Lower lobe of right lung (tissue), 2 donors: ENCODE data around the gene ATG5. TPM values are rescaled to one million over a fixed set of nuclear protein-coding genes. Genes with fewer than 3 reads are reported as not detected.
A peak's percentile ranks its signal among the peaks of the same experiment; 100 is the strongest.

Source experiments
- ATAC-seq, 2 donors: fragments of 200-7000 bp; cut with Tn5 transposase; one replicate each; pipeline ENCODE4 v1.9.1; 2020 to 2022; ENCODE audit warnings: mild to moderate bottlenecking in 2 of 2, moderate library complexity in 2 of 2
- DNase-seq: peaks from one replicate; pipeline ENCODE4 v3.0.0-alpha.2; 2020
- H3K27ac ChIP-seq: fragments of 200-600 bp; one replicate; pipeline ENCODE4 v1.8.0; 2022
- H3K27me3 ChIP-seq: fragments of 200-600 bp; one replicate; pipeline ENCODE4 v1.8.0; 2022; ENCODE audit warnings: low read depth
- H3K36me3 ChIP-seq: fragments of 200-600 bp; one replicate; pipeline ENCODE4 v1.8.0; 2022; ENCODE audit warnings: mild to moderate bottlenecking
- H3K4me1 ChIP-seq: fragments of 200-600 bp; one replicate; pipeline ENCODE4 v1.8.0; 2022
- H3K4me3 ChIP-seq: fragments of 200-600 bp; one replicate; pipeline ENCODE4 v1.8.0; 2022; ENCODE audit warnings: mild to moderate bottlenecking
- H3K9me3 ChIP-seq: fragments of 200-600 bp; one replicate; pipeline ENCODE4 v1.8.0; 2022
- CTCF ChIP-seq: fragments of 200-600 bp; IDR thresholded peaks from one replicate; pipeline ENCODE4 v1.8.0; 2022; ENCODE audit warnings: antibody characterized with exemption, mild to moderate bottlenecking
- intact Hi-C: fragments of 100-400 bp; cut with DNase I; formaldehyde crosslinking; loops from one replicate; pipeline ENCODE4 v1.11.0; 2022
- total RNA-seq: library from RNA; stranded (reverse); fragmentation: NEBNext Ultra II Directional; extraction: Animal tissue kit (Norgen Biotek cat#: 25700); gene quantifications from one replicate; pipeline ENCODE4 v1.2.1, GENCODE V29; 2021
- donor health status: DM: no; HTN: yes; CAD: no; lungs with severe emphysema.

Gene ATG5
- total RNA-seq, 1 donor from 2014 or later, result 33.6 TPM

GRCh38 chr6:106162921-106163320 is 162.6 kb downstream of the ATG5 start:
- H3K9me3 ChIP-seq, result no peaks in the 10 kb centered on the region
- H3K4me3 ChIP-seq, result no peak overlapping the region
- intact Hi-C loops, result no loop called here
- ATAC-seq (no peak), DNase-seq (no peak)
- peaks cover 12% of the 10 kb centered on the region for H3K4me1 ChIP-seq
- peak overlapping the region; percentile 87 for H3K27ac ChIP-seq
- no peaks in the 10 kb centered on the region for H3K27me3 ChIP-seq
- TF ChIP-seq CTCF, result no peak
- H3K36me3 ChIP-seq, result no peaks in the 10 kb centered on the region

GRCh38 chr6:106161893-106162292 is 163.7 kb downstream of the ATG5 start:
- DNase-seq (no peak), ATAC-seq (no peak)
- H3K27ac ChIP-seq, result no peak overlapping the region
- H3K4me1 ChIP-seq, result peaks cover 12% of the 10 kb centered on the region
- H3K27me3 ChIP-seq, result no peaks in the 10 kb centered on the region
- intact Hi-C loops, result no loop called here
- TF ChIP-seq CTCF, result no peak
- no peaks in the 10 kb centered on the region for H3K9me3 ChIP-seq
- no peak overlapping the region for H3K4me3 ChIP-seq
- no peaks in the 10 kb centered on the region for H3K36me3 ChIP-seq

- no peak overlapping the region for H3K4me3 ChIP-seq
- ATAC-seq (no peak), DNase-seq (no peak)
- H3K27ac ChIP-seq, result no peak overlapping the region
- no peaks in the 10 kb centered on the region for H3K9me3 ChIP-seq
- H3K36me3 ChIP-seq, result no peaks in the 10 kb centered on the region
- H3K27me3 ChIP-seq, result no peaks in the 10 kb centered on the region
- intact Hi-C loops, result no loop called here
- H3K4me1 ChIP-seq, result peaks cover 12% of the 10 kb centered on the region
- TF ChIP-seq CTCF, result no peak
Measured at GRCh38 chr6:106161311-106161874, 164.2 kb downstream of the ATG5 start.

- H3K4me1 ChIP-seq, result peaks cover 12% of the 10 kb centered on the region
- no peak overlapping the region for H3K27ac ChIP-seq
- no peaks in the 10 kb centered on the region for H3K27me3 ChIP-seq
- H3K4me3 ChIP-seq, result no peak overlapping the region
- H3K36me3 ChIP-seq, result no peaks in the 10 kb centered on the region
- intact Hi-C loops, result no loop called here
- DNase-seq (no peak), ATAC-seq (no peak)
- no peak for TF ChIP-seq CTCF
- no peaks in the 10 kb centered on the region for H3K9me3 ChIP-seq
Measured at GRCh38 chr6:106160189-106160588, 165.4 kb downstream of the ATG5 start.

GRCh38 chr6:106159531-106159940 is 166.0 kb downstream of the ATG5 start:
- peaks cover 12% of the 10 kb centered on the region for H3K4me1 ChIP-seq
- no peak for TF ChIP-seq CTCF
- no peaks in the 10 kb centered on the region for H3K9me3 ChIP-seq
- ATAC-seq (no peak), DNase-seq (no peak)
- H3K27me3 ChIP-seq, result no peaks in the 10 kb centered on the region
- no peaks in the 10 kb centered on the region for H3K36me3 ChIP-seq
- H3K27ac ChIP-seq, result no peak overlapping the region
- intact Hi-C loops, result no loop called here
- H3K4me3 ChIP-seq, result no peak overlapping the region
